ENCODE measurements around the gene HCN2.

HCN2 gene

GRCh38 chr19:642767-643727 is 53.4 kb downstream of the HCN2 start:
- DNase-seq, result no peak

GRCh38 chr19:643736-644135 is 54.1 kb downstream of the HCN2 start:
- no peak for DNase-seq

- DNase-seq, result no peak
Observed at GRCh38 chr19:644363-644762, 54.7 kb downstream of the HCN2 start.

- DNase-seq, result no peak
Observed at GRCh38 chr19:644789-645188, 55.1 kb downstream of the HCN2 start.

- DNase-seq, result no peak
Observed at GRCh38 chr19:645912-646778, 56.5 kb downstream of the HCN2 start.

- no peak for DNase-seq
Observed at GRCh38 chr19:646779-647565, 57.3 kb downstream of the HCN2 start.

- DNase-seq, result no peak
Observed at GRCh38 chr19:647566-648284, 58.0 kb downstream of the HCN2 start.

- no peak for DNase-seq
Observed at GRCh38 chr19:648305-648704, 58.6 kb downstream of the HCN2 start.

- DNase-seq, result no peak
Observed at GRCh38 chr19:648904-649801, 59.5 kb downstream of the HCN2 start.

- DNase-seq, result no peak
Observed at GRCh38 chr19:650121-650520, 60.4 kb downstream of the HCN2 start.

GRCh38 chr19:651114-651818 is 61.6 kb downstream of the HCN2 start:
- no peak for DNase-seq

- DNase-seq, result no peak
Observed at GRCh38 chr19:651991-652390, 62.3 kb downstream of the HCN2 start.

- DNase-seq, result no peak
Observed at GRCh38 chr19:652467-653389, 63.0 kb downstream of the HCN2 start.

GRCh38 chr19:653425-653824 is 63.7 kb downstream of the HCN2 start:
- no peak for DNase-seq

GRCh38 chr19:655691-656090 is 66.0 kb downstream of the HCN2 start:
- no peak for DNase-seq

- no peak for DNase-seq
Observed at GRCh38 chr19:656751-657559, 67.3 kb downstream of the HCN2 start.

GRCh38 chr19:657611-658010 is 67.9 kb downstream of the HCN2 start:
- no peak for DNase-seq

- no peak for DNase-seq
Observed at GRCh38 chr19:658059-658839, 68.6 kb downstream of the HCN2 start.
